Endothelial cell of umbilical vein (primary cell): Measurements from ENCODE around the gene WDR37. TPM values are rescaled to one million over a fixed set of nuclear protein-coding genes. Genes with fewer than 3 reads are reported as not detected.

Experiments
- BruUV-seq: library from RNA; stranded (reverse); fragments of 400-500 nt; replicated peaks from 2 replicates; lab custom pipeline; 2021; lab: Mats Ljungman, UMichigan
- CTCF ChIA-PET: fragments of 300-600, 350-600 bp; sonication (Branson Sonifier 250); formaldehyde crosslinking; loops from one replicate; lab custom pipeline; 2021; ENCODE audit warnings: antibody characterized with exemption, inconsistent platforms; lab: Charles Lee
- POLR2A ChIA-PET: fragments of 300-600, 350-600 bp; sonication (Branson Sonifier 250); formaldehyde crosslinking; loops from one replicate; lab custom pipeline; 2021; ENCODE audit warnings: antibody characterized with exemption, inconsistent platforms; lab: Charles Lee
- DNase-seq: peaks from one replicate; pipeline ENCODE4 v3.0.0-alpha.2; 2011; ENCODE audit warnings: low read depth, low spot score
- FAIRE-seq: peaks from 2 replicates; lab custom pipeline; 2011; peaks lifted over from hg19 to GRCh38; lab: Jason Lieb, UNC
- H2AFZ ChIP-seq: 2 replicates; pipeline ENCODE4 v1.6.0; 2012; ENCODE audit warnings: low read depth, low read length, control low read depth, inconsistent platforms
- H3K27ac ChIP-seq: 2 replicates; pipeline ENCODE4 v1.5.1; 2011; ENCODE audit warnings: low read depth, mild to moderate bottlenecking, control low read depth, low read length, moderate library complexity; ENCODE audit not compliant: insufficient read depth
- H3K27me3 ChIP-seq, 2 experiments: 2 replicates each; pipeline versions ENCODE4 v1.6.0 to v1.6.1; 2011; ENCODE audit warnings: low read length in 2 of 2, mixed read lengths in 1 of 2; ENCODE audit not compliant: control insufficient read depth in 2 of 2, insufficient read depth in 2 of 2
- H3K36me3 ChIP-seq, 2 experiments: 2 replicates in 1 of 2; 3 replicates in 1 of 2; pipeline ENCODE4 v1.5.1; 2011; ENCODE audit warnings: low read length in 2 of 2, mild to moderate bottlenecking in 1 of 2, moderate library complexity in 1 of 2; ENCODE audit not compliant: control insufficient read depth in 2 of 2, insufficient read depth in 2 of 2; ENCODE audit errors: extremely low read depth in 1 of 2
- H3K4me1 ChIP-seq: 3 replicates; pipeline ENCODE4 v1.5.1; 2011; ENCODE audit warnings: mild to moderate bottlenecking, low read length; ENCODE audit not compliant: control insufficient read depth, insufficient read depth; ENCODE audit errors: extremely low read depth
- H3K4me2 ChIP-seq: 2 replicates; pipeline ENCODE4 v1.6.1; 2011; ENCODE audit warnings: low read length, control low read depth, mixed read lengths; ENCODE audit not compliant: insufficient read depth
- H3K4me3 ChIP-seq, 3 experiments: fragments of 200-600 bp in 1 of 3; sonication (generic), shearing (Covaris generic) in 1 of 3; replicated peaks in 1 of 3; 2 replicates each; pipeline ENCODE4 v1.5.1; 2011 to 2016; ENCODE audit warnings: control low read depth in 3 of 3, low read length in 3 of 3, mild to moderate bottlenecking in 2 of 3, inconsistent platforms in 1 of 3, low read depth in 1 of 3, moderate library complexity in 1 of 3; ENCODE audit not compliant: insufficient read depth in 1 of 3
- H3K79me2 ChIP-seq: 2 replicates; pipeline ENCODE4 v1.6.0; 2012; ENCODE audit warnings: low read length, inconsistent platforms; ENCODE audit not compliant: control insufficient read depth, insufficient read depth
- H3K9ac ChIP-seq: replicated peaks from 2 replicates; pipeline ENCODE3; 2011; ENCODE audit warnings: low read length, control low read depth; ENCODE audit not compliant: insufficient read depth; ENCODE audit errors: extremely low read depth
- H3K9me1 ChIP-seq: replicated peaks from 3 replicates; pipeline ENCODE4 v1.6.0; 2011; ENCODE audit warnings: mild to moderate bottlenecking, low read length; ENCODE audit not compliant: control insufficient read depth, insufficient read depth; ENCODE audit errors: extremely low read depth
- H3K9me3 ChIP-seq: replicated peaks from 2 replicates; pipeline ENCODE4 v1.5.1; 2012; ENCODE audit warnings: low read length, inconsistent platforms; ENCODE audit not compliant: control insufficient read depth, insufficient read depth
- H4K20me1 ChIP-seq: replicated peaks from 2 replicates; pipeline ENCODE3; 2011; ENCODE audit warnings: mild to moderate bottlenecking, low read length; ENCODE audit not compliant: control insufficient read depth, insufficient read depth; ENCODE audit errors: extremely low read depth
- EZH2 ChIP-seq: IDR thresholded peaks from 2 replicates; pipeline ENCODE4 v1.6.1; 2012; ENCODE audit warnings: borderline replicate concordance, low read depth, mild to moderate bottlenecking, moderate library complexity, low read length, inconsistent platforms; ENCODE audit not compliant: severe bottlenecking
- FOS ChIP-seq: IDR thresholded peaks from 2 replicates; pipeline ENCODE4 v1.6.1; 2011; ENCODE audit warnings: mild to moderate bottlenecking, low read length, moderate library complexity, borderline replicate concordance; ENCODE audit not compliant: insufficient read depth
- GATA2 ChIP-seq: IDR thresholded peaks from 2 replicates; pipeline ENCODE4 v1.7.0; 2011; ENCODE audit warnings: low read depth, mild to moderate bottlenecking, moderate library complexity, mixed read lengths, low read length; ENCODE audit not compliant: insufficient read length, insufficient read depth
- JUN ChIP-seq: IDR thresholded peaks from 2 replicates; pipeline ENCODE4 v1.6.1; 2011; ENCODE audit warnings: borderline replicate concordance, low read depth; ENCODE audit not compliant: insufficient read length, insufficient read depth
- MYC ChIP-seq: IDR thresholded peaks from one replicate; pipeline ENCODE4 v1.6.1; 2011; ENCODE audit warnings: mild to moderate bottlenecking, low read depth, low read length
- POLR2A ChIP-seq: IDR thresholded peaks from 2 replicates; pipeline ENCODE4 v1.6.1; 2012; ENCODE audit warnings: low read depth, mild to moderate bottlenecking, control low read depth, low read length
- POLR2AphosphoS5 ChIP-seq: IDR thresholded peaks from 2 replicates; pipeline ENCODE4 v1.6.1; 2012; ENCODE audit warnings: low read depth, mild to moderate bottlenecking, control low read depth, low read length, moderate library complexity; ENCODE audit not compliant: insufficient read depth
- dilution Hi-C: fragments of 300-500 bp; cut with MboI; formaldehyde crosslinking; loops from one replicate; pipeline ENCODE4 v1.15.0; 2019; ENCODE audit warnings: low sequenced_read_pairs; ENCODE audit not compliant: extremely low pct_ligation_motif_present
- intact Hi-C: fragments of 100-400 bp; cut with micrococcal nuclease; formaldehyde crosslinking; loops from one replicate; pipeline ENCODE4 v1.10.0; 2022
- polyA plus RNA-seq, 4 experiments: library from polyadenylated mRNA; depleted of rRNA in 3 of 4; stranded (reverse) in 3 of 4; unstranded in 1 of 4; fragments of >200 nt; gene quantifications; 2 replicates each; pipeline versions ENCODE4 v1.2.1 to v1.2.3, GENCODE V29; 2011 to 2012; ENCODE audit warnings: missing spikeins in 1 of 4
- total RNA-seq: library from RNA; stranded (reverse); gene quantifications from 2 replicates; pipeline ENCODE4 v1.2.3, GENCODE V29; 2021
- TF ChIP-seq, protein P1 (sequence below): IDR thresholded peaks from 2 replicates; pipeline ENCODE4 v1.6.1; 2011; ENCODE audit not compliant: insufficient read depth, insufficient read length
- TF ChIP-seq, protein P2 (sequence below), 2 donors: IDR thresholded peaks; 1 replicate in 1 of 2; 2 replicates in 1 of 2; pipeline ENCODE4 v1.5.1; 2011; ENCODE audit warnings: low read length in 2 of 2, mild to moderate bottlenecking in 2 of 2, moderate library complexity in 2 of 2, control low read depth in 1 of 2, inconsistent platforms in 1 of 2, low read depth in 1 of 2; ENCODE audit not compliant: insufficient read depth in 1 of 2; ENCODE audit errors: extremely low read depth in 1 of 2

The WDR37 gene
- total and polyA plus RNA-seq, 2 donors (not counting 3 experiments of a cell fraction or from before 2014, with no cell fraction given) = 21.7 to 25.5 TPM

DNA sequence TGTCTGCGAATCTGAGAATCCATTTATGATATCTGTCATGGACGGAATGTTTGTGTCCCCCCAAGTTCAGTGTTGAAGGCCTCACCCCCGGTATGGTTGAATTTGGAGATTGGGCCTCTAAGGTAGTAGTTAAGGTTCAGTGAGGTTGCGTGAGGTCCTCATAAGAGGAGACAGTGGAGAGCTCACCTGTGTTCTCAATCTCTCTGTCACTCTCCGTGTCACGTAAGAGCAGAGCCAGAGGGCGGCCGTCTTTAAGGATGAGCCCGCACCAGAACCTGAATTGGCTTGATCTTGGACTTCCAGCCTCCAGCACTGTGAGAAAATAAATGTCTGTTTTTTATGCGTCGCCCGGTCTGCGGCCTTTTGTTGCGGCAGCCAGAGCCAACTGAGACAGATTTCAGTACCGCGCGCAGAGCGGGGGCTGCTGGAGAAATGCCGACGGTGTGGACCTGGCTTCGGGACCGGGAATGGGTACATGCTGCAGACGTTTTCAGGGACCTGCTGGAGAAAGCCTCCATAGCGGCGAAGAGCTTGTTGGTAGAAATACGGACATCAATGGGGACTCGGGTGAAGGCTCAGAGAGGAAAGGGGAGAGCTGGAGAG is 40.2 kb downstream of the WDR37 start:
- Histone ChIP-seq H3K36me3 (peaks cover 3 to 29% of the 10 kb centered on the region in 2 experiments), H3K9me3 (no peaks in the 10 kb centered on the region), H3K4me2 (no peak overlapping the region), H2AFZ (no peak overlapping the region), H3K79me2 (no peaks in the 10 kb centered on the region), H4K20me1 (no peaks in the 10 kb centered on the region), H3K9ac (no peak overlapping the region), H3K9me1 (no peaks in the 10 kb centered on the region), H3K27ac (no peak overlapping the region), H3K27me3 (no peaks in the 10 kb centered on the region), H3K4me1 (no peaks in the 10 kb centered on the region), H3K4me3 (no peak overlapping the region)
- intact Hi-C loops = no loop called here
- TF ChIP-seq POLR2A = no peak
- TF ChIP-seq, protein P1, sequence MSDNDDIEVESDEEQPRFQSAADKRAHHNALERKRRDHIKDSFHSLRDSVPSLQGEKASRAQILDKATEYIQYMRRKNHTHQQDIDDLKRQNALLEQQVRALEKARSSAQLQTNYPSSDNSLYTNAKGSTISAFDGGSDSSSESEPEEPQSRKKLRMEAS = no peak
- TF ChIP-seq GATA2 = no peak
- no peak for TF ChIP-seq EZH2
- TF ChIP-seq, protein P2, sequence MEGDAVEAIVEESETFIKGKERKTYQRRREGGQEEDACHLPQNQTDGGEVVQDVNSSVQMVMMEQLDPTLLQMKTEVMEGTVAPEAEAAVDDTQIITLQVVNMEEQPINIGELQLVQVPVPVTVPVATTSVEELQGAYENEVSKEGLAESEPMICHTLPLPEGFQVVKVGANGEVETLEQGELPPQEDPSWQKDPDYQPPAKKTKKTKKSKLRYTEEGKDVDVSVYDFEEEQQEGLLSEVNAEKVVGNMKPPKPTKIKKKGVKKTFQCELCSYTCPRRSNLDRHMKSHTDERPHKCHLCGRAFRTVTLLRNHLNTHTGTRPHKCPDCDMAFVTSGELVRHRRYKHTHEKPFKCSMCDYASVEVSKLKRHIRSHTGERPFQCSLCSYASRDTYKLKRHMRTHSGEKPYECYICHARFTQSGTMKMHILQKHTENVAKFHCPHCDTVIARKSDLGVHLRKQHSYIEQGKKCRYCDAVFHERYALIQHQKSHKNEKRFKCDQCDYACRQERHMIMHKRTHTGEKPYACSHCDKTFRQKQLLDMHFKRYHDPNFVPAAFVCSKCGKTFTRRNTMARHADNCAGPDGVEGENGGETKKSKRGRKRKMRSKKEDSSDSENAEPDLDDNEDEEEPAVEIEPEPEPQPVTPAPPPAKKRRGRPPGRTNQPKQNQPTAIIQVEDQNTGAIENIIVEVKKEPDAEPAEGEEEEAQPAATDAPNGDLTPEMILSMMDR (IDR thresholded peaks at IDR 0.05; ENCODE audit: extremely low read depth in 1 of 2, insufficient read depth in 1 of 2, low read depth in 1 of 2, low read length in 2 of 2) = no peak
- TF ChIP-seq FOS = no peak
- no peak for TF ChIP-seq JUN
- no peak for TF ChIP-seq MYC
- TF ChIP-seq POLR2AphosphoS5 = no peak
- POLR2A ChIA-PET = no interaction called here
- BruUV-seq = no TSS peak
- DNase-seq (no peak), FAIRE-seq (no peak)
- CTCF ChIA-PET = no interaction called here
- dilution Hi-C loops = no loop called here
